Loucy (cell line): Measurements from ENCODE around the gene ARHGEF12.

ENCODE experiments used
- H2AFZ ChIP-seq: fragments of 200-600 bp; sonication (generic); 2 replicates; pipeline ENCODE4 v1.6.0; 2016; ENCODE audit warnings: antibody characterized with exemption, mild to moderate bottlenecking, low read length, moderate library complexity
- H3F3A ChIP-seq: fragments of 200-600 bp; 2 replicates; pipeline ENCODE4 v1.6.0; 2016; ENCODE audit warnings: antibody characterized with exemption, low read depth, mild to moderate bottlenecking
- H3K27me3 ChIP-seq: fragments of 200-600 bp; sonication (generic); 2 replicates; pipeline ENCODE4 v1.6.1; 2014; ENCODE audit warnings: low read length, mild to moderate bottlenecking; ENCODE audit not compliant: insufficient read depth, poor library complexity, severe bottlenecking
- H3K36me3 ChIP-seq: fragments of 200-600 bp; sonication (generic); 2 replicates; pipeline ENCODE4 v1.6.1; 2016; ENCODE audit warnings: low read length; ENCODE audit not compliant: insufficient read depth
- H3K4me1 ChIP-seq: fragments of 200-600 bp; sonication (generic); 2 replicates; pipeline ENCODE4 v1.5.1; 2014; ENCODE audit warnings: low read length, mild to moderate bottlenecking; ENCODE audit not compliant: insufficient read depth, poor library complexity, severe bottlenecking
- H3K4me2 ChIP-seq: fragments of 200-600 bp; sonication (generic); 2 replicates; pipeline ENCODE4 v1.6.0; 2014; ENCODE audit warnings: antibody characterized with exemption, low read length, low read depth, mild to moderate bottlenecking; ENCODE audit not compliant: poor library complexity, severe bottlenecking
- H3K4me3 ChIP-seq: fragments of 200-600 bp; sonication (generic); 2 replicates; pipeline ENCODE4 v1.5.1; 2014; ENCODE audit warnings: low read length, mild to moderate bottlenecking, mixed read lengths; ENCODE audit not compliant: poor library complexity, severe bottlenecking
- H3K79me2 ChIP-seq: fragments of 200-600 bp; sonication (generic); 2 replicates; pipeline ENCODE4 v1.6.1; 2014; ENCODE audit warnings: low read length; ENCODE audit not compliant: insufficient read depth
- H3K9ac ChIP-seq: fragments of 200-600 bp; sonication (generic); 2 replicates; pipeline ENCODE4 v1.6.0; 2014; ENCODE audit warnings: mild to moderate bottlenecking, low read depth, low read length, moderate library complexity; ENCODE audit not compliant: poor library complexity, severe bottlenecking
- H3K9me2 ChIP-seq: fragments of 200-600 bp; sonication (generic); replicated peaks from 2 replicates; pipeline ENCODE4 v1.6.1; 2016; ENCODE audit warnings: low read depth, low read length, mixed read lengths
- H3K9me3 ChIP-seq: fragments of 200-600 bp; sonication (generic); 2 replicates; pipeline ENCODE4 v1.6.1; 2014; ENCODE audit warnings: mild to moderate bottlenecking, antibody characterized with exemption, low read length, low read depth; ENCODE audit not compliant: insufficient read depth
- H4K20me1 ChIP-seq: fragments of 200-600 bp; sonication (generic); 2 replicates; pipeline ENCODE4 v1.6.0; 2014; ENCODE audit warnings: antibody characterized with exemption, low read length, mild to moderate bottlenecking; ENCODE audit not compliant: insufficient read depth, poor library complexity, severe bottlenecking
- CTCF ChIP-seq: fragments of 200-600 bp; sonication (generic); conservative IDR thresholded peaks from 2 replicates; pipeline ENCODE4 v1.5.1; 2014; ENCODE audit warnings: mild to moderate bottlenecking, antibody characterized with exemption, low read length
- EZH2phosphoT487 ChIP-seq: fragments of 200-600 bp; IDR thresholded peaks from 2 replicates; pipeline ENCODE4 v1.6.1; 2018; ENCODE audit warnings: antibody characterized with exemption, mild to moderate bottlenecking, moderate library complexity, borderline replicate concordance

ARHGEF12 gene

GRCh38 chr11:120404495-120404894, 68.3 kb downstream of the ARHGEF12 start:
- Histone ChIP-seq H3K9me3 (no peaks in the 10 kb centered on the region), H3K4me2 (no peak overlapping the region), H3K9me2 (no peaks in the 10 kb centered on the region), H3K9ac (no peak overlapping the region), H3K36me3 (no peaks in the 10 kb centered on the region), H3K27me3 (peaks cover 7% of the 10 kb centered on the region), H3K79me2 (no peaks in the 10 kb centered on the region), H2AFZ (no peak overlapping the region), H3K4me3 (no peak overlapping the region), H4K20me1 (no peaks in the 10 kb centered on the region), H3F3A (no peaks in the 10 kb centered on the region), H3K4me1 (no peaks in the 10 kb centered on the region)
- TF ChIP-seq EZH2phosphoT487 = no peak

- no peak overlapping the region for H3K4me3 ChIP-seq
- peaks cover 19% of the 10 kb centered on the region for H3K27me3 ChIP-seq
- no peaks in the 10 kb centered on the region for H3F3A ChIP-seq
- TF ChIP-seq EZH2phosphoT487 (no peak), CTCF (no peak)
- H4K20me1 ChIP-seq = no peaks in the 10 kb centered on the region
- H3K36me3 ChIP-seq = no peaks in the 10 kb centered on the region
- no peaks in the 10 kb centered on the region for H3K4me1 ChIP-seq
- H3K9me3 ChIP-seq = no peaks in the 10 kb centered on the region
- H3K4me2 ChIP-seq = no peak overlapping the region
- no peak overlapping the region for H3K9ac ChIP-seq
- no peaks in the 10 kb centered on the region for H3K79me2 ChIP-seq
- no peak overlapping the region for H2AFZ ChIP-seq
- no peaks in the 10 kb centered on the region for H3K9me2 ChIP-seq
Measured at GRCh38 chr11:120409655-120410054, 73.4 kb downstream of the ARHGEF12 start.

- Histone ChIP-seq H3K9me2 (no peaks in the 10 kb centered on the region), H3F3A (no peaks in the 10 kb centered on the region), H3K4me3 (no peak overlapping the region), H2AFZ (no peak overlapping the region), H3K4me1 (no peaks in the 10 kb centered on the region), H3K27me3 (peaks cover 22% of the 10 kb centered on the region), H3K79me2 (no peaks in the 10 kb centered on the region), H3K9ac (no peak overlapping the region), H3K36me3 (no peaks in the 10 kb centered on the region), H4K20me1 (no peaks in the 10 kb centered on the region), H3K9me3 (no peaks in the 10 kb centered on the region), H3K4me2 (no peak overlapping the region)
- TF ChIP-seq EZH2phosphoT487 (no peak), CTCF (no peak)
Measured at GRCh38 chr11:120410622-120411380, 74.6 kb downstream of the ARHGEF12 start.

GRCh38 chr11:120413480-120413879, 77.3 kb downstream of the ARHGEF12 start:
- Histone ChIP-seq H3K79me2 (no peaks in the 10 kb centered on the region), H3K9me3 (no peaks in the 10 kb centered on the region), H4K20me1 (no peaks in the 10 kb centered on the region), H3K4me3 (no peak overlapping the region), H3K9ac (no peak overlapping the region), H3F3A (no peaks in the 10 kb centered on the region), H3K9me2 (no peaks in the 10 kb centered on the region), H3K4me1 (no peaks in the 10 kb centered on the region), H2AFZ (no peak overlapping the region), H3K36me3 (no peaks in the 10 kb centered on the region), H3K27me3 (peaks cover 25% of the 10 kb centered on the region), H3K4me2 (no peak overlapping the region)
- TF ChIP-seq CTCF (no peak), EZH2phosphoT487 (no peak)
